Activated CD8-positive, alpha-beta T cell treated with anti-CD3 and anti-CD28 coated beads, Interleukin-2, amount 10 ng/mL, durations not matched to agents 7 days and 5 days (primary cell): ENCODE results near the gene C10orf88. TPM values are rescaled to one million over a fixed set of nuclear protein-coding genes. Genes with fewer than 3 reads are reported as not detected.

Experiments used
- ATAC-seq: fragments of 150-1000 bp; cut with Tn5 transposase; one replicate; pipeline ENCODE4 v1.10.0; 2021; ENCODE audit warnings: moderate library complexity
- CTCF ChIA-PET: fragments of 350-600 bp; sonication (Branson Sonifier 250); formaldehyde crosslinking; loops from one replicate; lab custom pipeline; 2021; ENCODE audit warnings: antibody characterized with exemption; lab: Charles Lee
- POLR2A ChIA-PET: fragments of 350-600 bp; sonication (Branson Sonifier 250); formaldehyde crosslinking; loops from one replicate; lab custom pipeline; 2021; ENCODE audit warnings: antibody characterized with exemption; lab: Charles Lee
- DNase-seq: peaks from one replicate; pipeline ENCODE4 v3.0.0-alpha.2; 2020
- H3K27ac Mint-ChIP-seq: one replicate; pipeline ENCODE4 v1.8.0; 2021; ENCODE audit warnings: mild to moderate bottlenecking, mixed read lengths
- H3K27me3 Mint-ChIP-seq: one replicate; pipeline ENCODE4 v1.8.0; 2021; ENCODE audit warnings: low read depth, mixed read lengths
- H3K36me3 Mint-ChIP-seq: one replicate; pipeline ENCODE4 v1.8.0; 2021; ENCODE audit warnings: low read depth, mixed read lengths
- H3K4me1 Mint-ChIP-seq: one replicate; pipeline ENCODE4 v1.8.0; 2021; ENCODE audit warnings: low read depth, mixed read lengths
- H3K4me3 Mint-ChIP-seq: one replicate; pipeline ENCODE4 v1.8.0; 2021; ENCODE audit warnings: mild to moderate bottlenecking, mixed read lengths
- H3K9me3 Mint-ChIP-seq: one replicate; pipeline ENCODE4 v1.8.0; 2022; ENCODE audit warnings: mixed read lengths; ENCODE audit not compliant: insufficient read depth
- total RNA-seq, 2 experiments: library from RNA; stranded (reverse); gene quantifications; one replicate each; pipeline ENCODE4 v1.2.3, GENCODE V29; 2021

The C10orf88 gene
- total RNA-seq, 2 experiments from 2014 or later, result 11.5 to 12.7 TPM

DNA sequence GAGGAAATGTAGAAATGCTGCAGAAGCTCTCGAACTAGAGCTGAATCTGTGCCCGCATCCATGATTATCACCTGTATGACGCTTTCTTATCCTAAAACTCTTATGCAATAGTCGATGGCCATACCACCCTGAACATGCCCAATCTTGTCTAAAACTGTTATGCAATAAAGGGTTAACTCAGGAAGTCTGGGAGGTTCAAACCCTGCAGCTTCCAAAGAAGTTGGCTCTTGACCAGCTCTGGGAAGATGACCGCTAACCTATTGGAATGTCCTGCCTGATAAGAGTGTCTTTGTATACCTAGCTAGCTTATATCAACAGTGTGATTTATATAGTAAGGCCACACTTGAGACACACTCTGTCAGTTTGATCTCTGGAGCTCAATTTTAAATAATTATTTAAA lies 3.4 kb upstream of the C10orf88 start:
- H3K4me1 Mint-ChIP-seq, result peaks cover 27% of the 10 kb centered on the region
- H3K36me3 Mint-ChIP-seq, result peaks cover 11% of the 10 kb centered on the region
- ChIA-PET POLR2A (no interaction called here), CTCF (no interaction called here)
- H3K4me3 Mint-ChIP-seq, result no peak overlapping the region
- peaks cover 17% of the 10 kb centered on the region for H3K27me3 Mint-ChIP-seq
- no peak overlapping the region for H3K27ac Mint-ChIP-seq
- H3K9me3 Mint-ChIP-seq, result peaks cover 3% of the 10 kb centered on the region
- DNase-seq, result no peak
- ATAC-seq, result no peak

DNA sequence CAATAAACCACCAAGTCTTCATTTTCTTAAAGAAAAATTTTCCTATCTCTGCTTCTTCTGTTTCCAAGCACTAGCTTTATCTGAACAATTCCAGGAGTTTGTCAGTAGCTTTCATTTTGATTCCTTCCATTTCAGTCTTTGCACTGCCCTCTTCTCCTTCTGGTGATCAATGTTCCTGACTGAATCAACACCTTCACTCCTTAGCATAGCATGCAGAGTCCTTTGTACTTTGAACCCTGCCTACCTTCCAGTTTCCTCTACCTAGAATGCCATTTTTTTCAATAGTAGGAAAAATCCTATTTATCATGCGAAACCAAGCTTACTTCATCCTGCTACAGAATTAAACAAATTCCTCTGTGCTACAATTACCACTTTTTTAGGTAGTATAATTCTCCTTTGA lies 1.9 kb upstream of the C10orf88 start:
- ChIA-PET CTCF (interaction anchor here (0.8 to 1.6 kb wide), 3 partner anchors 14 to 25 kb away, joined by 3 to 6 read pairs (median 6); partner anchors contain the start of gene PSTK), POLR2A (no interaction called here)
- no peak for ATAC-seq
- H3K36me3 Mint-ChIP-seq, result peaks cover 17% of the 10 kb centered on the region
- H3K4me1 Mint-ChIP-seq, result peaks cover 34% of the 10 kb centered on the region
- H3K27ac Mint-ChIP-seq, result no peak overlapping the region
- H3K4me3 Mint-ChIP-seq, result no peak overlapping the region
- no peak for DNase-seq
- peaks cover 3% of the 10 kb centered on the region for H3K9me3 Mint-ChIP-seq
- peaks cover 17% of the 10 kb centered on the region for H3K27me3 Mint-ChIP-seq

DNA sequence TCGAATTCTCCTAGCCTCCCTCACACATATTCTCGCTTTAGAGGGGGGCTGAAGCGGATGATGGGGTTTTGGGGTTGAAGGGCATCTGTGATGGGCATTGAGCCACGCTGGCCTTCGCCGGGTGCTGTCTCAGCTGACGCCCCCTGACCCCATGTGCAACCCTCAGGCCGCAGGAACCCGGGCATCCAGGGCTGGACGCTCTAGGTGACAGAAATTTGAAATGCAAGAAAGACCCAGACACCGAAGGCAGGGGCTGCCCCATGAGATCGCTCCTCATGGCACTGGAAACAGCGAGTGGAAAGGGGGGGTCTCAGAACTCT lies 664 bp upstream of the C10orf88 start:
- Mint-ChIP-seq H3K4me3 (peak overlapping the region; percentile 78), H3K36me3 (peaks cover 23% of the 10 kb centered on the region), H3K4me1 (peaks cover 37% of the 10 kb centered on the region), H3K27ac (peak overlapping the region; percentile 87), H3K27me3 (peaks cover 17% of the 10 kb centered on the region), H3K9me3 (peaks cover 3% of the 10 kb centered on the region)
- POLR2A ChIA-PET, result interaction anchor here (0.8 to 1.9 kb wide), 2 partner anchors 53 to 198 kb away, joined by 3 to 9 read pairs; partner anchors contain the start of genes ACADSB and IKZF5
- DNase-seq (no peak), ATAC-seq (no peak)
- CTCF ChIA-PET, result interaction anchor here (1.5 kb wide), 1 partner anchor 53 kb away, joined by 8 read pairs; the partner anchor contains the start of gene IKZF5

DNA sequence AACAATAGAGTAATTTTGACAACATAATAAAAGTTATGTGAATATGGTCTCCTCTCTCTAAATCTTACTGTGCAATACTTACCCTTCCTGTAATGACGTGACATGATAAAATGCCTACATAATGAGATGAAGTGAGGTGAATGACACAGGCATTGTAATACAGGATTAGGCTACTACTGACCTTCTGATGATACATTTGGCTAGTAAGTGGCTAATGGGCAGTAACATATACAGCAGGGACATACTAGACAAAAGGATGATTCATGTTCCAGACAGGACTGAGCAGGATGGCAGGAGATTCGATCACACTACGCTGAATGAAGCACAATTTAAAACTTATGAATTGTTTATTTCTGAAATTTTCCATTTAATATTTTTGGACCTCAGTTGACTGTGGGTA lies 4.7 kb downstream of the C10orf88 start:
- H3K36me3 Mint-ChIP-seq, result peaks cover 41% of the 10 kb centered on the region
- H3K4me3 Mint-ChIP-seq, result no peak overlapping the region
- DNase-seq (no peak), ATAC-seq (no peak)
- CTCF ChIA-PET, result no interaction called here
- H3K4me1 Mint-ChIP-seq, result peaks cover 27% of the 10 kb centered on the region
- H3K27ac Mint-ChIP-seq, result no peak overlapping the region
- POLR2A ChIA-PET, result no interaction called here
- no peaks in the 10 kb centered on the region for H3K27me3 Mint-ChIP-seq
- H3K9me3 Mint-ChIP-seq, result no peaks in the 10 kb centered on the region

DNA sequence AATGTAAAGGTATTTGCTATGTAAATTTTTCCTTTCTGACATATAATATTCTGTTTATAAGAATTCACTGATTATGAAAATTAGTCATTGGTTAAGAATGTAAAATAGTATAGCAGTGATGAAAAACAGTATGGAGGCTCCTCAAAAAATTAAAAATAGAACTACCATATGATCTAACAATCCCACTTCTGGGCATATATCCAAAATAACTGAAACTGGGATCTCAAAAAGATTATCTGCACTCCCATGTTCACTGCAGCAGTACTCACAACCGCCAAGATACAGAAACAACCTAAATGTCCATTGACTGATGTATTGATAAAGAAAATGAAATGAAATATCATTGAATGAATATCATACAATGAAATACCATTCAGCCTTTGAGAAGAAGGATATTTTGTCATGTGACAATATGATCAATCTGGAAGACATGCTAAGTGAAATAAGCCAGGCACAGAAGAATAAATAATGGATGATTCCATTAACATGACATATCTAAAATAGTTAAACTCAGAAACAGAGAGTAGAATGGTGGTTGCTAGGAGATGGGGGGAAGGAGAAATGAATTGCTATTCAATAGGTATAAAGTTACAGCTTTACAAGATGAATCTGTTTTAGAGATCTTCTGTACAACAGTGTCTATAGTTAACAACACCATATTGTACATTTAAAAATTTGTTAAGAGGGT lies 14.0 kb downstream of the C10orf88 start:
- Mint-ChIP-seq H3K27ac (no peak overlapping the region), H3K36me3 (peaks cover 44% of the 10 kb centered on the region), H3K4me1 (no peaks in the 10 kb centered on the region), H3K4me3 (no peak overlapping the region), H3K9me3 (no peaks in the 10 kb centered on the region), H3K27me3 (no peaks in the 10 kb centered on the region)
- DNase-seq (no peak), ATAC-seq (no peak)
- ChIA-PET POLR2A (no interaction called here), CTCF (no interaction called here)

DNA sequence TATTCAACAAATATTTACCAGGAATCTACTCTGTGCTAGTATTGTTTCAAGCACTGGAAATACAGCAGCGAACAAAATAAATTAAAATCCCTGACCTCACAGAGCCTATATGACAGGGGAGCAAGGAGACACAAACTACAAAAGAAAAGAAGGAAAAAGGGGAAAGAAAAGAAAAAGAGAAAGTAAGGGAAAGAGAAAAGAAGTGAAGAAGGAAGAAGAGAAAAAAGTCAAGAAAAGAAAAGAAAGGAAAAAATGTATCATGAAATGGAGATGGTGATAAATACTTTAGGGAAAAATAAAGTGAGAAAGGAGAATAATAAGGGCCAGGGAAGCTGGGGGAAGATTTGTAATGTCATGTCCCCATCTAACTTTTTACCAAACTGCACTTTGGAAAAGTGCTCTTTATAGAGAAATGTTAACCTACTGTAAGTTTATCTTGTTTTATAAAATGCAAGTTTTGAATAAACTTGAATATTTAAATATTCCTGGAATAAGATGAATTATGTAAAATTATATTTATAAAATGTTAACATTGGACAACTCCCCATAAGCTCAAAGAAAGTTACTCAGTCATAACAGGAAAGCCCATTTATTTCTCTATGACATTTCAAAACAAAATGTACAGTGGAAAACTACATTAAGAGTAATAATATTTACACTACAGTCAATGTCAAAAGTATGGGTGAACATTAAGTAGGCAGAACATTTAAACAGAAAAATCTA lies 14.7 kb downstream of the C10orf88 start:
- CTCF ChIA-PET, result no interaction called here
- no peaks in the 10 kb centered on the region for H3K27me3 Mint-ChIP-seq
- H3K9me3 Mint-ChIP-seq, result no peaks in the 10 kb centered on the region
- H3K4me3 Mint-ChIP-seq, result no peak overlapping the region
- no peaks in the 10 kb centered on the region for H3K4me1 Mint-ChIP-seq
- DNase-seq (no peak), ATAC-seq (no peak)
- H3K27ac Mint-ChIP-seq, result no peak overlapping the region
- H3K36me3 Mint-ChIP-seq, result peaks cover 47% of the 10 kb centered on the region
- POLR2A ChIA-PET, result no interaction called here

DNA sequence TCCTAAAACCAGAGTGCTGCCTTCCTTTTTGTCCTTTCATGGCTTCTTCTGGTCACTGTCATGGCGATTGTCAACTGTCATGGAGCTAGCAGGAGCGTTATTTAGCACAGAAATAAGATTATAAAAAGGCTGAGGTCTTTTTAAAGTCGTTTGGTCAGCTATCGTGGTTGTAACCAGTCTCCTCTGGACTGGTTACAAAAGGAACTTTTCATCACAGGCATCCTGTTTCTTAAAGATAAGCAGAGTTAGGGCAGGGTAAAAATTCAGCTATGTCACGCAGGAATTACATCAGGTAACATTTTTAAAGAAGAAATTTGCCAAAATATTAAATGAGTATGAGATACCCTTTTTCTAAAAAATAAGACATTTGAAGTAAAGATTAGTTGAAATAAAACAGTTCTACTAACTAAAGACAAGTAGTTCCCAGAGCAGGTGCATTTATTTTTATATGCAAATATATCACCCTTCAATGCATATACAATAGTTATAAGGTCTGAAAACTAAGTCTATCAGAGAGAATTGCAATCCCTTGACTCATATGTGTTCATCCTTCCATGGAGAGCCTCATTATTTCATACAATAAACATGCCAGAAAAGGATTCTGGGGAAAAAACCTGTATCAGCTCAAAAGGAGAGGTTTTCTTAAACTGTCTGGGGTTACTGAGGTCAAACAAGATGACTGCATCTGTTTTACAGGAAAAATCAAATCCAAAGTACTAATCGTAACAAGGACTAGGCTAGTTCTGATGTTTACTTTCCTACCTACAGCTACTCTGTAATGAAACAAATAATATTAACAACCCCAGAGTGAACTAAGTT lies 22.7 kb downstream of the C10orf88 start:
- no peak overlapping the region for H3K4me3 Mint-ChIP-seq
- peaks cover 10% of the 10 kb centered on the region for H3K36me3 Mint-ChIP-seq
- H3K4me1 Mint-ChIP-seq, result no peaks in the 10 kb centered on the region
- H3K27me3 Mint-ChIP-seq, result no peaks in the 10 kb centered on the region
- ChIA-PET POLR2A (no interaction called here), CTCF (interaction anchor here (1.0 kb wide), 1 partner anchor 18 kb away, joined by 3 read pairs; no protein-coding TSS in a partner anchor)
- no peak for DNase-seq
- no peak for ATAC-seq
- no peaks in the 10 kb centered on the region for H3K9me3 Mint-ChIP-seq
- H3K27ac Mint-ChIP-seq, result no peak overlapping the region

DNA sequence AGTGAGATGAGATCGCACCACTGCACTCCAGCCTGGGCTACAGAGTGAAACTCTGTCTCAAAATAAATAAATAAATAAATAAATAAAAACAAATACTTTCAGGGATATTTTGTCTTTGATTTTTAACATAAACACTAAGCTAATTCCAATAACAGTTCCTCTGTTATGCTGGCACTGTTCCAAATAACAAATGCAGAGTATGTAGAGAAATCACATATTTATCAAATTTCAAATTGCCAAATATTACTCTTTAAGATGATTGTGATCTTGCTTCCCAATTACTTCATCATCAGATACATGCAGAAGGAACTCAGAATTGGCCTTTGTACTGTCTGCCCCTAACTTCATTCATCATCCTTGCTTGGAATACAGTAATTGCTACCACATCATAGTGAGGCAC lies 23.9 kb downstream of the C10orf88 start:
- no peak for ATAC-seq
- POLR2A ChIA-PET, result no interaction called here
- Mint-ChIP-seq H3K27ac (no peak overlapping the region), H3K27me3 (no peaks in the 10 kb centered on the region), H3K9me3 (no peaks in the 10 kb centered on the region), H3K4me1 (no peaks in the 10 kb centered on the region), H3K36me3 (peaks cover 5% of the 10 kb centered on the region), H3K4me3 (no peak overlapping the region)
- no peak for DNase-seq
- CTCF ChIA-PET, result interaction anchor here (1.0 kb wide), 1 partner anchor 17 kb away, joined by 3 read pairs; no protein-coding TSS in a partner anchor

DNA sequence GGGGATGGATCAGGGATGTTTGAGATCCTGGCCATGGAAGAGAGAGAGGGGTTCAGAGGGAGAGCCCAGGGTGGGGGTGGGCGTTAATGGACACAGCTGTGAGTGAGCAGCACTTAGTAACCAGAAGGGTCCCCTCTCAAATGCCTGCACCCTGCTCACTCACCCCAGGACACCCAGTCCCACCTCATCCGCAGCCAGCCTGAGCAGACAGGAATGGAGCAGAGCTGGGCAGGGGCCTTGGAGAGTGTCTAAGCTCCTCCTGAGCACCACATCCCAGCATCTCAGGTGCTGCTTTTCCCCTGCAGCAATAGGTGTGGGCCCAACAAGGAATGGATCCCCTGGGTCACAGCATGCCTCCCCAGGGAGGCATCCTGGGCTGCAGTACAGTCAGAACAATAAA lies 38.3 kb downstream of the C10orf88 start:
- ChIA-PET POLR2A (no interaction called here), CTCF (no interaction called here)
- H3K36me3 Mint-ChIP-seq, result no peaks in the 10 kb centered on the region
- ATAC-seq, result no peak
- DNase-seq, result no peak
- no peaks in the 10 kb centered on the region for H3K4me1 Mint-ChIP-seq
- H3K27ac Mint-ChIP-seq, result no peak overlapping the region
- H3K9me3 Mint-ChIP-seq, result no peaks in the 10 kb centered on the region
- no peaks in the 10 kb centered on the region for H3K27me3 Mint-ChIP-seq
- no peak overlapping the region for H3K4me3 Mint-ChIP-seq

DNA sequence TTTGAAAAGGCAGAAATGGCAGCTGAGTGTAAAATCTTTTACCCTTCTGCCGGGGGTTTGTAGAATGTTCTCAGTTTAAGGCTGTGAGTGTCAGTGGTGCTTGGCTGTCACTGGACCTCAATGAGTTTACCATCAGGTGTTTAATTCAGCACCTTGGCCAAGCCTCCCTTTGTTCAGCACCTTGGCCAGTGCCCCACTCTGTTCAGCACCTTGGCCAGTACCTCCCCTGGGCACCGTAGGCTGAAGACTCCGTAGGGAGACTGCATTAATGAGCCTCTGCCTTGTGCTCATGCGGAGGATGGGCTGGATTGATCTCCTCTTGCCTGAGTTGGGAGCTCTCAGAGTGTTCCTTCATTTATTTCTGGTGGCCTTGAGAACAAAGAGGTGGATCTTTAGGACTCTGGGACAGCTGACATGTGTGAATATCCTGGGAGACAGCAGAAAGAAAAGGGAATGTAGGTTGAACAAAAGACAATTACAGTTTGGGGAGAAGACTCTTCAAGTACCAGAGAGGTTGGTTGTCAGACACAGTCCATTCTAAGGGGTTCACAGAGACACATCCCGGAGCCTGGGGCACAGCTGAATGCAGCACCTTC lies 42.0 kb downstream of the C10orf88 start:
- Mint-ChIP-seq H3K4me3 (no peak overlapping the region), H3K9me3 (no peaks in the 10 kb centered on the region), H3K27ac (no peak overlapping the region), H3K4me1 (no peaks in the 10 kb centered on the region), H3K27me3 (peaks cover 5% of the 10 kb centered on the region), H3K36me3 (no peaks in the 10 kb centered on the region)
- ChIA-PET POLR2A (no interaction called here), CTCF (no interaction called here)
- DNase-seq (peak; percentile 77), ATAC-seq (peak; percentile 93)

DNA sequence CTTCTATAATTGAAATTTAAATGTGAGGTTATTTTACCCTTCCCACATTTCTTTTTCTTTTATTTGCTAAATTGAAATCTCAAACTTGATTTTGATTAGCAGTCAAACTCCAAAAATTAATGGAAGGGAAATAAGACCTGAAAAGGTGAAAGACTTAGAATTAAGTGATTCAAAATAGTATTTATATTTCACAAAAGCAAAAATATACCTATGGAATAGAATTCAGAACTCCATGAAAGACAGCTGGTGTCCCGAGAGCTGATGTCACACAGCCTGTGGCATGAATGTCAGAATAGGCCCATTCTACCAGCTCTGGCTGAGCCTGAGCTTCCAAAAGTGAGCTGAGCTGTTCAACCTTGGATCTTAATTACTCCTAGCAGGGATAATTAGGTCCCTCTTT lies 43.7 kb downstream of the C10orf88 start, which contains the start of gene FAM24A:
FAM24A (plus strand) TSS at position 301 of the 400 bp plus-strand sequence. CDS start 1,025 bp downstream, outside the sequence.
- Mint-ChIP-seq H3K9me3 (no peaks in the 10 kb centered on the region), H3K4me1 (no peaks in the 10 kb centered on the region), H3K36me3 (no peaks in the 10 kb centered on the region), H3K4me3 (no peak within 1 kb of the TSS), H3K27ac (no peak within 1 kb of the TSS), H3K27me3 (peaks cover 8% of the 10 kb centered on the region)
- DNase-seq (no peak), ATAC-seq (no peak)
- POLR2A ChIA-PET, result interaction anchor here (0.5 kb wide), 1 partner anchor 34 kb away, joined by 4 read pairs; no protein-coding TSS in a partner anchor
- CTCF ChIA-PET, result no interaction called here
